HG03442 (cell line): ENCODE results near the gene HSPA5.
"Not testable (repeated sequence)": the region's sequence is repeated elsewhere in the genome, so short reads cannot be mapped to it uniquely, and the experiment has no call there.

Experiments used
- ATAC-seq: cut with Tn5 transposase; IDR thresholded peaks from one replicate; pipeline ENCODE4 v1.9.1; 2021; ENCODE audit warnings: mild to moderate bottlenecking, moderate library complexity; ENCODE audit not compliant: unreplicated experiment

Gene HSPA5

DNA sequence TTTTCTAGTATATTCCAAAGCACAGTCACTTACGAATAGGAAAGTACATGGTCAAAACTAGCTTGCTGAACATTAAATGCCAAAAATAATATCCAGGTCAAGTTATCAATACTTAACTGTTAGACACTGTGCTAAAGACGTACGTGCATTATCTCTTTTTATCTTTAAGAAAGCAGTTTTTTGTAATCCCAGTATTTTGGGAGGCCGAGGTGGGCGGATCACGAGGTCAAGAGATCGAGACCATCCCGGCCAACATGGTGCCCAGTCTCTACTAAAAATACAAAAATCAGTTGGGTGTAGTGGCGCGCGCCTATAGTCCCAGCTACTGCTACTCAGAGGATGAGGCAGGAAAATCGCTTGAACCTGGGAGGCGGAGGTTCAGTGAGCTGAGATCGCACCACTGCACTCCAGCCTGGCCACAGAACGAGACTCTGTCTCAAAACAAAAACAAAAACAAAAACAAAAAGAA lies 2.7 kb upstream of the HSPA5 start:
- ATAC-seq, result no peak

DNA sequence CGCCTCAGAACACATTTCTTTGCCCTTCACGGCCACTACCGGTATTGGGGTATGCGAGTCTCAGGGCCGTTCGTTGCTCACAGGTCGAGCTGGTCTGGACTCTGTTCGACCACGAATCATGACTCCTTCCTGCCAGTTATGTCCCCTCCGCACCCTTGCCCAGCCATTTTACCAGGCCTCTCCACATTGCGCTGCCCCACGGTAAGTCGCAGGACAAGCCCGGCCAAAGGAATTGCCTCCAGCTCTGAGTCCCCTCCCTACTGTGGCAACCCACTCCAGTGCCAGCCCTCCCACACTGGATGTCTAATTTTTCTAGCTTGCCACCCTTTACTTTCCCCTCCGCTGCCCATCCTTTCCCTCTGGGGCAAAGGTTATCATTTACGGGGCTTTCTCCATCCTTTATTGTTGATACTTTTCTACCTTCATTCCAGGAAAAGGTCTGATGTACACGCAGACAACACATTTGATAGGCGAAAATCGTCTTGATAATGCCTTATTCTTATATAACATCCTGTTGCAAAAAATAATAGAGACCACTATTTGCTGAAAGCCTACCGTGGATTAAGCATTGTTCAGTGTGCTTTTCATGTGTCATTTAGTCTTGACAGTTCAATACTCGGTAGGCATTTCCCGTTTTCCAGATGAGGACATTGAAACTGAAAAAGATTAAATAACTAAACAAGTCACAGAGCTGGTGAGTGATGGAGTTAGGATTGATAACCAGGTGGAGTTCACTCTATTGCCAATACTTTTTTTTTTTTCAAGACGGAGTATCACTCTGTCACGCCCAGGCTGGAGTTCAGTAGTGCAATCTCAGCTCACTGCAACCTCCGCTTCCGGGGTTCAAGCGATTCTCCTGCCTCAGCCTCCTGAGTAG lies 958 bp upstream of the HSPA5 start:
- no peak for ATAC-seq

DNA sequence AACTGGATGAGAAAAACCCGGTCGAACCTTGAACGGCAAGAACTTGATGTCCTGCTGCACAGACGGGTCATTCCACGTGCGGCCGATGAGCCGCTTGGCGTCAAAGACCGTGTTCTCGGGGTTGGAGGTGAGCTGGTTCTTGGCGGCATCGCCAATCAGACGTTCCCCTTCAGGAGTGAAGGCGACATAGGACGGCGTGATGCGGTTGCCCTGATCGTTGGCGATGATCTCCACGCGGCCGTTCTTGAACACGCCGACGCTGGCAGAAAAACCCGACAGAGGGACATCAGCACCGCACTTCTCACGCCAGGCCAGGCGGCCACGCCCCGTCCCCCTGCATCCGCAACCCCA lies 519 bp downstream of the HSPA5 start:
- no peak for ATAC-seq

DNA sequence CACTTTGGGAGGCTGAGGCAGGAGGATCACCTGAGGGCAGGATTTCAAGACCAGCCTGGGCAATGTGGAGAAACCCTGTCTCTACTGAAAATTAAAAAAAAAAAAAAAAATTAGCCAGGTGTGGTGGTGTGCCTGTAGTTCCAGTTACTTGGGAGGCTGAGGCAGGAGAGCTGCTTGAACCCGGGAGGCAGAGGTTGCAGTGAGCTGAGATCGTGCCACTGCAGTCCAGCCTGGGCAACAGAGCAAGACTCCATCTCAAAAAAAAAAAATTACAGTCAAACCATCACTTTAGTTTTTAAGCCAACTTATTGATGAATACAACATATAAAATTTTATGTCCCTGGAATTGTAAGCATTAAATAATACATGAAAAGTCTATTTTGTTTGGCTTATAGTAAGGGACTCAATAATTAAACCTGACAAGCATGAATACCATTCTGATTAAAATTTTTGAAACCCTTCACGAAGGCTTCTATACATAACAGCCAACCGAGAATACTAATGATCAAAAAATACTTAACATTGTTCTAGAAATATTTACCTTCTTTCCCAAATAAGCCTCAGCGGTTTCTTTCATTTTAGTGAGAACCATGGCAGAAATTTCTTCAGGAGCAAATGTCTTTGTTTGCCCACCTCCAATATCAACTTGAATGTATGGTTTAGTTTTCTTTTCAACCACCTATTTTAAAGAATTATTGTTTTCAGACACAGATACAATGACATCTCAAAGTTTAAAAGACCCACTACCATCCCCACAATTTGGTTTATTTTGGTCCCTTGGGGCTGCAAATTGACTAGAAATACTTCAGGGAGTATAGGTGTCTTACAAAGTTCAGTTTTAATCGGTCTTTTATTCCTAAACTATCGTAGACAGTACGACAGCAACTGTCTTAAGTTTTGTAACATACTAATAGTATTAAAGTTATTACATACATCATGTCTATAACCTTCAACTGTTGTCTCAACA lies 1.2 kb downstream of the HSPA5 start:
- ATAC-seq, result no peak

GRCh38 chr9:125238915-125239446 lies 2.2 kb downstream of the HSPA5 start:
- no peak for ATAC-seq

DNA sequence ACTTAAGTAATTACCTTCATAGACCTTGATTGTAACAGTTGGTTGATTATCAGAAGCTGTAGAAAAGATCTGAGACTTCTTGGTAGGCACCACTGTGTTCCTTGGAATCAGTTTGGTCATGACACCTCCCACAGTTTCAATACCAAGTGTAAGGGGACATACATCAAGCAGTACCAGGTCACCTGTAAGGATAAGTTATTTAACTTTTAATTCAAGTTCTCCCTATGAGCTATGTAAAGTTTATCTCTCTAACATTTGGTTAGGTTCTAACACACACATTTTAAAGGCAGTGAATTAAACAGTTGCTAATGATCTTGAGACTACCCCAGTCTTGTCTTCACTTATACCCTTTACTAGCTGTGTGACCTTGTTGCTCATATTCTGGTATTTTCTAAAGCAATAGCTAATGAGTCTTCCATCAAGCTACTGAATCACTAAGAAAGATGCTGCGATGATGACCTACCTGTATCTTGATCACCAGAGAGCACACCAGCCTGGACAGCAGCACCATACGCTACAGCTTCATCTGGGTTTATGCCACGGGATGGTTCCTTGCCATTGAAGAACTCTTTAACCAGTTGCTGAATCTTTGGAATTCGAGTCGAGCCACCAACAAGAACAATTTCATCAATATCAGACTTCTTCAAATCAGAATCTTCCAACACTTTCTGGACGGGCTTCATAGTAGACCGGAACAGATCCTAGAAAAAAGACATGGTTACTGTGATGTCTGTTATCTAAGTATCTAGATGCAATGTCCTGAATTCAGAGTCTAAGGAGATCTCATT lies 2.8 kb downstream of the HSPA5 start:
- ATAC-seq, result no peak

DNA sequence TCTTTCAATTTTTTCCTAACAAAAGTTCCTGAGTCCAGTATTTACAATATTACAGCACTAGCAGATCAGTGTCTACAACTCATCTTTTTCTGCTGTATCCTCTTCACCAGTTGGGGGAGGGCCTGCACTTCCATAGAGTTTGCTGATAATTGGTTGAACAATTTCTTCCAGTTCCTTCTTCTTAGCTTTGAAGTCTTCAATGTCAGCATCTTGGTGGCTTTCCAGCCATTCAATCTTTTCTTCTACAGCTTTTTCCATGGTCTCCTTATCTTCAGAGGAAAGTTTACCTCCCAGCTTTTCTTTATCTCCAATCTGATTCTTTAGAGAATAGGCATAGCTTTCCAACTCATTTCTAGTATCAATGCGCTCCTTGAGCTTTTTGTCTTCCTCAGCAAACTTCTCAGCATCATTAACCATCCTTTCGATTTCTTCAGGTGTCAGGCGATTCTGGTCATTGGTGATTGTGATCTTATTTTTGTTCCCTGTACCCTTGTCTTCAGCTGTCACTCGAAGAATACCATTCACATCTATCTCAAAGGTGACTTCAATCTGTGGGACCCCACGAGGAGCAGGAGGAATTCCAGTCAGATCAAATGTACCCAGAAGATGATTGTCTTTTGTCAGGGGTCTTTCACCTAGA lies 4.5 kb downstream of the HSPA5 start:
- ATAC-seq, result not testable (repeated sequence)

DNA sequence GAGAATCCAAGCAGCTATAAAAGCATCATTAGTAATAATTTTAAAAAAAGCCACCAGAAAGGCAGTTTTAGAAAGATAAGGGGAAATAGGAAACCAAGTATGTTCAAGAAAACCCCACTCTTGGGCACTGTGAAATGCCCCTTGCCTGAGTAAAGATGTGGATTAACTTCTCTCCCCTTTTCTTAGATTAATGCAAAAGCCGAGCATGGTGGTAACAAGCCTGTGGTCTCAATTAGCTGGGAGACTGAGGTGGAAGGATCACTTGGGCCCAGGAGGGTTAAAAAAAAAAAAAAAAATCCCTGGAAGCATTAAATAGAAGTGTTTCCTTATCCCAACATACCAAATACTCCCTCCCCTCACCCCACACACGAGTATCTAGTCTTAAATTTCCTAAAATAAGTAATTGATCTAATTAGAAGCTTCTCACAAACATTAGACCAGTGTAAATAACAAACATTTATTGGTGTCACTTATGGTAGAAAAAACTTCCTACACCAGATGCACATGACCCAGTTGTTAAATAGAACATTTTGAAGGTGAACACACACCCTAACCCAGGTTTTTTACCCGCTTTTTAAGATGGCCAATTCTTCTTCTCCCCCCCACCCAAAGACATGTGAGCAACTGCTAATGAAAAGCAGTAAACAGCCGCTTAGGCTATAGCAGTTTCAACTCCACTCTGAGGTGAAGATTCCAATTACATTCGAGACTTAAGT lies 5.2 kb downstream of the HSPA5 start:
- no peak for ATAC-seq

DNA sequence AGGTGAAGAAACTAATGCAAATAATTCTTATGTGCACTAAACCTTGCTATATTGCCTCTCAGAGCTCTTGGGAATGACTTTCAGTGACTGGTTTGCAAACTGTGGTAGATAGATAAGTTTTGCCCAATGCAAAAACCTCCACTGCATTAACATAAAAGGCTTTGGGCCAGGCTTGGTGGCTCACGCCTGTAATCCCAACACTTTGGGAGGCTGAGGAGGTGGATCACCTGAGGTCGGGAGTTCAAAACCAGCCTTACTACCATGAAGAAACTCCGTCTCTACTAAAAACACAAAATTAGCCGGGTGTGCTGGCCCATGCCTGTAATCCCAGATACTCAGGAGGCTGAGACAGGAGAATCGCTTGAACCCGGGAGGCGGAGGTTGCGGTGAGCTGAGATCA lies 7.0 kb downstream of the HSPA5 start:
- not testable (repeated sequence) for ATAC-seq

DNA sequence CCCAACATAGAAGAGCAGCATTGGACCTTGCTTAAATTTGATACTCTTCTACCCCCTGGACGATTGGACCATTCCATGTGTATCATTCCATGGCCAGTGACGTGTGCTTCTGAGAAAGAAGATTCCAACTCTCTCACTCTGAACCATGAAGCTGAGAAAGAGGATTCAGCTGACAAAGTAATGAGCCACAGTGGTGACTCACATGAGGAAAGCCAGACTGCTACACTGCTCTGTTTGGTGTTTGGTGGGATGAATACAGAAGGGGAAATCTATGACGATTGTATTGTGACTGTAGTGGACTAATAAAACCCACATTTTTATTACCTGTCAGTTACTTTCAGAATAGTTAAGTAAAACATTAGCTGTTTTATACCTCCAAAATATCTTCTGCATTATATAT lies 7.5 kb downstream of the HSPA5 start:
- ATAC-seq, result no peak

- no peak for ATAC-seq
Observed at GRCh38 chr9:125227761-125228160, 13.4 kb downstream of the HSPA5 start.

- ATAC-seq, result not testable (repeated sequence)
Observed at GRCh38 chr9:125224858-125225257, 16.3 kb downstream of the HSPA5 start.

DNA sequence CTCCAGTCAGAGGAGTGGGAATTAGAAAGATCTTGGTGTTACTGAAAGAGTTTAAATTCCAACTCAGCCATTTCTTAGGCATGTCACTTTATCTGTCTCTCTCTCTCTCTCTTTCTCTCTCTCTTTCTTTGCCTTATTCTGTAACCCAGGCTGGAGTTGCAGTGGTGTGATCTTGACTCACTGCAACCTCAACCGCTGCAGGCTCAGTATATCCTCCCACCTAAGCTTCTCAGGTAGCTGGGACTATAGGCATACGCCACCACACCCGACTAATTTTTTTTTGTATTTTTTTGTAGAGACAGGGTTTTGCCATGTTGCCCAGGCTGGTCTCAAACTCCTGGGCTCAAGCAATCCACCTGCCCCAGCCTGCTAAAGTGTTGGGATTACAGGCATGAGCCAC lies 22.5 kb downstream of the HSPA5 start:
- ATAC-seq, result no peak

DNA sequence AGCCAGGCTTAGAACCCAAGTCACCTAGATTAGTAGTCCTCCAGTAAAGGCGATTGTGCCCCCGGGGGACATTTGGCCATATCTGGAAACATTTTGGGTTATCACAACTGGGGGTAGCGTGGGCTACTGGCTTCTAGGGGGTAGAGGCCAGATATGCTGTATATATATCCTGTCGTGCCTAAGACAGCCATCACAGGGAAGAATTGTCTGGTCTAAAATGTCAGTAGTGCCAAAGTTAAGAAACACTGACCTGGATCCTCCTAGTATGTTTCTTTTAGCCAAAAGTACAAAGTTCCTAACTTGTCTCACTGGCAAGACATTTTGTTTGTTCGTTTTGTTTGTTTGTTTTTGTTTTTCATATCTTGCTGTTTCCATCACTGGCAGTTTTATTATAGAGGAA lies 27.0 kb downstream of the HSPA5 start:
- ATAC-seq, result no peak

GRCh38 chr9:125204477-125204876 lies 36.7 kb downstream of the HSPA5 start:
- no peak for ATAC-seq

- no peak for ATAC-seq
Observed at GRCh38 chr9:125202846-125203618, 38.1 kb downstream of the HSPA5 start.

DNA sequence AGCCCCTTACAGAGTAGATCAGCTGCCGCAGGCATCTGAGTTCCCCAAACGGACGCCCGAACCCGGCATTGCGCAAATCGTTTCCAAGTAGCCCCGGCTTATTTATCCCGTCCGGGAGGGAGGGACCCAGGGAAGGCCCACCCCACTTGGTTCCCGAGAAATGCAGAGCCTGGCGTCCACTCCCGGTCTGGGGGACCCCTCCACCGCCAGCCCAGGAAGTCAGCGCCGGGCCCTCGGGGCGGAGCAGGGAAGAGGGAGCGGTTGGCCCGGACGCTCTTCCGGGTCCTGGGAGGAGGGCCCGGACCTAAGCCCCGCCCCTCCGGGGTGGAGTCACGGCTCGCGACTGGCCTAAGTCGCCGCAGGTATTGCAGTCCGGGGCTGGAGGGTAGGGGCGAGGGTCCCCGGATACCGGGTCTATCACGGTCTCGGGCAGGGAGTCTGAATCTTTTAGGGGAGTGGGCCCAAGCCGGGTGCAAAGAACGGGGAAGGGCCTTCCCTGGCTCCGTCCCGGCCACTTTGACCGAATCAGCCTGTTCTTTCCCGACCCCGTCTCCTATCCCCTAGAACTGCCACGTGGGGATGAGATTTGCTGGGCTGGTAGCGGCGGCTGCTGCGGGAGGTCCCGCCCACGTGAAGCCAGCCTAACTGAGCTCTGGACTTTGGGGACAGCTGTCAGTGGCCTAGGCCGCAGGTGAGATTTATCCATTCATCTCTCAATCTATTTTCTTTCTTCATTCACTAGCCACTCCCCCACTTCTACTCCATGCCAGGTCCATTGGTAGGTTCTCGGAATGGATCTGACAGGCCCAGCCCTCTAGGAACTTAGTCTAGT lies 40.7 kb downstream of the HSPA5 start, which contains the start of gene RABEPK:
Gene RABEPK (plus strand): TSS at position 327 of the 832 bp plus-strand sequence. CDS start 2,472 bp downstream, outside the sequence.
- peak; percentile 95 for ATAC-seq

DNA sequence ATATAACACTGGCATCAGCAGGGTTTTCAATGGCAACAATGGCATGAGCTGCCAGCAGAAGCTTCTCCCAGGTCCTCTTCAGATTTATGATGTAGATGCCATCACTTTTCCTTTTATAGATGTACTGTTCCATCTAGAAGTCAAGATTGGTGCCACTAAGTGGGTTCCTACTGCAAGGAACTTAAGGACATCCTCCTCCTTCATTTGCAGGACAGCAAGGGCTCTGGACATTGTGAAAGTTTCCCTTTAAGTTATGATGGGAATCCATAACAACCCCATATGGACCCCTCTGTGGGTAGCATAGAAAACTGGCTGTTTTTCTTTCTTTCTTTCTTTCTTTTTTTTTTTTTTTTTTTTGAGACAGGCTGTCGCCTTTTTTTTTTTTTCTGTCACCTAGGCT lies 45.6 kb downstream of the HSPA5 start:
- ATAC-seq, result not testable (repeated sequence)
